ENCODE data around the gene IMMT.
A peak's percentile ranks its signal among the peaks of the same experiment; 100 is the strongest.

The IMMT gene

DNA sequence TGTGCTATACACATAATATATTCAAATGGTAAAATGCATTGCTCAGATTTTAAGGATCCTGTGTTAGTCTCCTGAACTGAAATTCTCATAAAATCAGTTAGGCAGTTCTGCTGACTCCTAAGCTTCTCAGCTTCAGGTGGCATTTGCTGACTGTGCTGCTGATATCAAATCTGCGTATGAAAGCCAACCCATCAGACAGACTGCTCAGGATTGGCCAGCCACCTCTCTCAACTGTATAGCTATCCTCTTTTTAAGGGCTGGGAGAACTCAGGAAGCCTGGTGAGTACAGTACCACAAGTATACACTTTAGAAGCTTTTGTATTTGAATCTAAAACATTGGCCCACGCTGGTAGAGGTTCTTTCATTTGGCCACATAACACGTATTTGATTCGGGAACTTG lies 60.6 kb downstream of the IMMT start:
- DNase-seq (ENCODE audit: low spot score), result no peak
- H3K36me3 Mint-ChIP-seq (ENCODE audit: low read depth), result peaks cover 81% of the 10 kb centered on the region
- H3K9me3 Mint-ChIP-seq, result no peaks in the 10 kb centered on the region
- no peaks in the 10 kb centered on the region for H3K27me3 Mint-ChIP-seq (ENCODE audit: low read depth)
- no peak overlapping the region for H3K4me3 Mint-ChIP-seq
- H3K27ac Mint-ChIP-seq, result no peak overlapping the region
- peaks cover 2% of the 10 kb centered on the region for H3K4me1 Mint-ChIP-seq (ENCODE audit: low read depth)

DNA sequence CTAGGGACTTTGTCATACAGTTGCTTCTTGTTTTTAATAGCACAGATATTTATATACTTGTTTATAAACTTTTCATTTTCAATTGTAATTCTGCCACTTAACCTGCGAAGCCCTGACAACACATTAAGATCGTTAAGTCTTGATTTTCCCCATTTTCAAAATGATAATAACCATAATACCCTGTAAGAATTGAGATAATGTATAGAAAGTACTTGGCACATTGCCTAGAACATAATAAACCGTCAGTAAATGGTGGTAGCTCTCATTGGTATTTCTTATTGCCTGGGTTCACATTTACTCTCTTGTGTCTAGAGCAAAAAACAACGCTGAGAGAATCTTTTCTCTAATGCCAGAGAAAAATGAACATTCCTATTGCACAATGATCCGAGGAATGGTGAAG lies 70.6 kb downstream of the IMMT start:
- Mint-ChIP-seq H3K9me3 (no peaks in the 10 kb centered on the region), H3K4me1 (ENCODE audit: low read depth) (no peaks in the 10 kb centered on the region), H3K36me3 (ENCODE audit: low read depth) (peaks cover 70% of the 10 kb centered on the region), H3K27ac (no peak overlapping the region), H3K27me3 (ENCODE audit: low read depth) (no peaks in the 10 kb centered on the region), H3K4me3 (no peak overlapping the region)
- DNase-seq (ENCODE audit: low spot score), result no peak

DNA sequence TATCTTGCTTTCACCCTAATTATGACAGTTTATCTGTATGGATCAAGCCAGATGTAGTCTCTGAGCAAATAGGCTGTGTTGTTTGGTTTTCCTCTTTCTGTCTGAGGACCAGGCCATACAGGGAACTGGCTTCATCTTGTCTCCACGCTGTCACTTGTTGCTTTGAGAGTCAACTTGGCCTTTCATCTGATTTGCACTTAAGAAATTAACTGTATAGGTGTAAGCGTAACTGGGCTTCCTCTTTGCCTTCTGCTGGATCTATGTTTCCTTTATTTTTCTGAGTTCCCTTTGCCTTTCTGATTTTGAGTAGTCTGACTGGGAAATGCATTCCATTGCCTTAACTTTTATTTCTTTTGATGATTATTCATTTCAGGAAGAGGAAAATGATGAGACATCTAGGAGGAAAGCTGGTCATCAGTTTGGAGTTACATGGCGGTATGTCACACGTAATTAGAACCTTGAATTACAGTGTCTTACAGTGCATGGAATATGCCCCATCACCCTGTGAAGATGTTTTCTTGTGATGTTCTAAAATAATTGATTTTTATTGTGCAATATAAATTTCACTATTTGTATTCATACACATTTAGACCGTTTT lies 71.8 kb downstream of the IMMT start:
- Mint-ChIP-seq H3K4me3 (no peak overlapping the region), H3K36me3 (ENCODE audit: low read depth) (peaks cover 72% of the 10 kb centered on the region), H3K27me3 (ENCODE audit: low read depth) (no peaks in the 10 kb centered on the region), H3K9me3 (no peaks in the 10 kb centered on the region), H3K27ac (no peak overlapping the region), H3K4me1 (ENCODE audit: low read depth) (no peaks in the 10 kb centered on the region)
- DNase-seq (ENCODE audit: low spot score), result no peak

DNA sequence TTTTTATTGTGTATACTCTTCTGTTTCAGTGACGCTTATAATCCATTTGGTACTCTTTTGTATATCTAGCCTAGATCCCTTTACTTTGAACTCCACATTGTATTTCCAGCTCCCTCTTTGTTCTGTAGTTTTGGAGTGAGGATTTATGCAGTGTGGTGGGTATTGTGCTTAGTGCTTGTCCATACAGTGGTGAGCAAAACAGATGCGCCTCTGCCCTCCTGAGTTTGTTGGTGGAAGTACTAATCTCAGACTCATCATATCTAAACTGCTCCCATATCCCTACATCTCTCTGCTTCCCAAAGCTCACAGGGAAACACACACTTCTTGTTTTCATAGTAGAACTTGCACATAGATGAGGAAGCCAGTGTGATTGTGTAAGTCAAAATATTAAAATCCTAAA lies 77.1 kb downstream of the IMMT start:
- Mint-ChIP-seq H3K36me3 (ENCODE audit: low read depth) (peaks cover 65% of the 10 kb centered on the region), H3K9me3 (no peaks in the 10 kb centered on the region), H3K27ac (no peak overlapping the region), H3K27me3 (ENCODE audit: low read depth) (no peaks in the 10 kb centered on the region), H3K4me3 (no peak overlapping the region), H3K4me1 (ENCODE audit: low read depth) (no peaks in the 10 kb centered on the region)
- no peak for DNase-seq (ENCODE audit: low spot score)

DNA sequence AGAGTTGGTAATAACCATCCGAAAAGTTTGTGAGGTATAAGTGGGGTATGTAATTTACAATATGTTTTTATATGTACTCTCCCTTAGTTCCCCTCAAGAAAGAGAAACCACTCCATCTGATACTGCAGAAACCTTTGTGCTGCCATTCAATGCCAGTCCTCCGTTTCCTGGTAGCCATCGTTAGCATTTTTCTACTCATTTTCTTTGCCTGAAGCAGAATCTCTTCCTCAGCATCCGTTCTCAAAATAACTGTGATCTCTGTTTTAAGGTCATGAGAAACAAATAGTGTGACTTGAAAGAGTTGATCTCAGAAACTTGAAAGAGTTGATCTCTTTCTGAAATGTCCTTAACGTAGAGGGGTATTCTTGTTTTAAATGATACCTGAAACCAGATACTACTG lies 88.2 kb downstream of the IMMT start:
- Mint-ChIP-seq H3K4me3 (peak overlapping the region; percentile 93), H3K9me3 (no peaks in the 10 kb centered on the region), H3K27me3 (ENCODE audit: low read depth) (no peaks in the 10 kb centered on the region), H3K4me1 (ENCODE audit: low read depth) (peaks cover 34% of the 10 kb centered on the region), H3K36me3 (ENCODE audit: low read depth) (peaks cover 40% of the 10 kb centered on the region), H3K27ac (peak overlapping the region; percentile 99)
- DNase-seq (ENCODE audit: low spot score), result no peak

DNA sequence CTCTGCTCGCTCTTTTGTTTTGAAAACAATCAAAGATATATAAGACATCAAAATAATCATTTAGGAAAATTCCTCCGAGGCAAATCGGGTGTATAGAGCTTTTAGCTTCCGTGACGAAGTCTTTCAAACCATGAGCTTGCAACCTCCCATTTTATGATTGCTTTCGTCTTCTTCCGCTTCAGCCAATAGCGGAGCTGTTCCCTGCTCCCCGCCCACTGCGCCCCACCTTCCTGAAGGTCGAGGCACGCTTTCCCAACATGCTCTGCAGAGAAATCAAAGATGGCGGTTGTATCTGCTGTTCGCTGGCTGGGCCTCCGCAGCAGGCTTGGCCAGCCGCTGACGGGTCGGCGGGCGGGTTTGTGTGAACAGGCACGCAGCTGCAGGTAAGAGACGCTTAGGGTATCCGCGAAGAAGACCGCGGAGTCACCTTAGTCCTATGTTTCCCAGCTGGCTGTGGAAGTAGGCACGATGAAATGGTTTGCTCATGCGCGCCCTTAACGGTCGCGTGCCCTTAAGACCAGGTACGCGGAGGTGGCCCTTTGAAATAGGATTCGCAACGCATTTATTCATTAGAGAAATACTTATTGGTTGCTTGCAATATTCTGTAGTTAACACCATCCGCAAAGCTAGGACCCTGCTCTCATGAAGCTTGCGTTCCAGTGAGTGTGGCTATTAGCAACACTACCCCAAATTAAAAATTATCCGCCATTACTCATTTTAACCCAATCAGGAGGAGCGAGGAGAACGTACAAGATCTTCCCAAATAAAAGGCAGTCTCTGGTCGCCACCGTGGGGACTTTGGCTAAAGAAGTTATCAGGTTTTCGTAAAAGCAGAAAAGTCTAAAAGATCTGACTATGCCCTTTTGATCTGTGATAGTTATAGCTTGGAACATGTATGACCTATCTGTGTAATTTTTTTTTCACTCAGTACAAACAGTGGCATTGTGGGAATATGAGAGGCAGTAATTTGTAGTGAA lies 89.0 kb downstream of the IMMT start, which contains the start of gene PTCD3:
Gene PTCD3 (plus strand): TSS at position 267 of the 977 bp plus-strand sequence. CDS start 13 bp downstream, at position 280.
- peaks cover 37% of the 10 kb centered on the region for H3K4me1 Mint-ChIP-seq (ENCODE audit: low read depth)
- peak within 1 kb of the TSS; percentile 99 for H3K27ac Mint-ChIP-seq
- DNase-seq (ENCODE audit: low spot score), result peak; percentile 94
- peaks cover 43% of the 10 kb centered on the region for H3K36me3 Mint-ChIP-seq (ENCODE audit: low read depth)
- H3K27me3 Mint-ChIP-seq (ENCODE audit: low read depth), result no peaks in the 10 kb centered on the region
- peak within 1 kb of the TSS; percentile 93 for H3K4me3 Mint-ChIP-seq
- no peaks in the 10 kb centered on the region for H3K9me3 Mint-ChIP-seq

DNA sequence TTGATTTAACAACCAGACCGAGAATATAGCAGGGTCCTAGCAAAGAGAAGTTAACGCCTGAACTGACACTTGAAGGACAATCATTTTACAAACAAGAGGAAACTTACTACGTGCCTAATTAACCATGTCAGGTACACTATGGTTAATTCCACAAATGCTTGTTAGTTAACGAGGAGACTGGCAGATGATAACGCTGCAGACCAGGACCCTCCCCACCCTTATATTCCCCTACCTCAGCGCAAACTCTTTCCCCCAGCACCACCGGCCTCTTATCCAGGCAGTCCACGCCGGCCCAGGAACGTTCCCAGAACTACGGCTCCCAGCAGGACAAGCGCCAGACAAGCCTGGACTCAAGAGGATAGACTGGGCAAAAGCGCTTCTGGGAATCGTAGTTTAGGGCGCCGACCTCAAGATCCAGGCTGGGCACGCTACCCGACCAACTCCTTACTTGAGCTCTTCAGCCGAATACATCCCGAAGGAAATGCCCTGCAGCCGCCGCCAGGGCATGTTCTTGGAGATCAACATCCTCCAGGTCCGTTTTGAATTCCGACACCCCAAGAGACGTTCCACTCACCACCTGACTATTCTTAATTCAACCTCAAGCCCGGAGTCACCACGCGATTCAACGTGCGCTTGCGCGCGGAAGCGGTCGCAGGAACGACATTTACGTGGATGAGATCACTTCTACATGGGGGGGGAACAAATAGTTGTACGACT lies 89.9 kb downstream of the IMMT start, which contains the start of gene POLR1A:
Gene POLR1A (minus strand): TSS at position 635 of the 717 bp plus-strand sequence. CDS start 110 bp downstream, at position 525.
- H3K27me3 Mint-ChIP-seq (ENCODE audit: low read depth), result no peaks in the 10 kb centered on the region
- H3K4me1 Mint-ChIP-seq (ENCODE audit: low read depth), result peaks cover 37% of the 10 kb centered on the region
- DNase-seq (ENCODE audit: low spot score), result peak; percentile 88
- H3K9me3 Mint-ChIP-seq, result no peaks in the 10 kb centered on the region
- peak within 1 kb of the TSS; percentile 99 for H3K27ac Mint-ChIP-seq
- peaks cover 39% of the 10 kb centered on the region for H3K36me3 Mint-ChIP-seq (ENCODE audit: low read depth)
- H3K4me3 Mint-ChIP-seq, result peak within 1 kb of the TSS; percentile 93

DNA sequence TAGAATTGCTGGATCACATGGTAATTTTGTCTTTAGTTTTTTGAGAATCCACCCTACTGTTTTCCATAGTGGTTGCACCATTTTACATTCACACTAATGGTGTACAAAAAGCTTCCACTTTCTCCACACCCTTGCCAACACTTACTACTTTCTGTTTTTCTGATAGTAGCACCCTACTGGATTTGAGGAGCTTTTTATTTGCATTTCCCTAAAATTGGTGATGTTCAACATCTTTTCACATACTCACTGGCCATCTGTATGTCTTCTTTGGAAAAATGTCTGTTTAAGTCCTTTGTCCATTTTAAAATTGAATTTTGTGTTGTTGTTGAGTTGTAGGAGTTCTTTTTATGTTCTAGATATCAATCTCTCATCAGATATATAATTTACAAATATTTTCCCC lies 93.1 kb downstream of the IMMT start:
- H3K4me3 Mint-ChIP-seq, result no peak overlapping the region
- H3K27ac Mint-ChIP-seq, result no peak overlapping the region
- peaks cover 39% of the 10 kb centered on the region for H3K36me3 Mint-ChIP-seq (ENCODE audit: low read depth)
- H3K4me1 Mint-ChIP-seq (ENCODE audit: low read depth), result peaks cover 31% of the 10 kb centered on the region
- H3K27me3 Mint-ChIP-seq (ENCODE audit: low read depth), result no peaks in the 10 kb centered on the region
- no peak for DNase-seq (ENCODE audit: low spot score)
- H3K9me3 Mint-ChIP-seq, result no peaks in the 10 kb centered on the region

DNA sequence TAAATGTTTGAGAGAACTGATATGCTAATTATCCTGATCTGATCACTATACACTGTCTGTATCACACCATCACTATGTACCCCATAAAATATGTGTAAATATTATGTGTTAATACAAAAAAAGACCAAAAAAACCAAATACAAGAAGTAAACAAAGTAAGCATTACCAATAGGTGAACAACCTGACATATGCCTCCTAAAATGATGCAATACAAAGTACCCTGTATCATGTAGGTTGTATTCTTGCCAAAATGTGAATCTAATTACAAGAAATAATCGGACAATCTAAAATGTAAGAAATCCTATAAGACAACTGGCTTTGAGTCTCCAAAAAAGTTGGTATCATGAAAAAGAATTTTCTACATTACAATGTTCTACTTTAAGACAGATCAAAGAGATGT lies 97.3 kb downstream of the IMMT start:
- Mint-ChIP-seq H3K4me1 (ENCODE audit: low read depth) (peaks cover 15% of the 10 kb centered on the region), H3K4me3 (no peak overlapping the region), H3K9me3 (no peaks in the 10 kb centered on the region), H3K27ac (no peak overlapping the region), H3K36me3 (ENCODE audit: low read depth) (peaks cover 46% of the 10 kb centered on the region), H3K27me3 (ENCODE audit: low read depth) (no peaks in the 10 kb centered on the region)
- DNase-seq (ENCODE audit: low spot score), result no peak

DNA sequence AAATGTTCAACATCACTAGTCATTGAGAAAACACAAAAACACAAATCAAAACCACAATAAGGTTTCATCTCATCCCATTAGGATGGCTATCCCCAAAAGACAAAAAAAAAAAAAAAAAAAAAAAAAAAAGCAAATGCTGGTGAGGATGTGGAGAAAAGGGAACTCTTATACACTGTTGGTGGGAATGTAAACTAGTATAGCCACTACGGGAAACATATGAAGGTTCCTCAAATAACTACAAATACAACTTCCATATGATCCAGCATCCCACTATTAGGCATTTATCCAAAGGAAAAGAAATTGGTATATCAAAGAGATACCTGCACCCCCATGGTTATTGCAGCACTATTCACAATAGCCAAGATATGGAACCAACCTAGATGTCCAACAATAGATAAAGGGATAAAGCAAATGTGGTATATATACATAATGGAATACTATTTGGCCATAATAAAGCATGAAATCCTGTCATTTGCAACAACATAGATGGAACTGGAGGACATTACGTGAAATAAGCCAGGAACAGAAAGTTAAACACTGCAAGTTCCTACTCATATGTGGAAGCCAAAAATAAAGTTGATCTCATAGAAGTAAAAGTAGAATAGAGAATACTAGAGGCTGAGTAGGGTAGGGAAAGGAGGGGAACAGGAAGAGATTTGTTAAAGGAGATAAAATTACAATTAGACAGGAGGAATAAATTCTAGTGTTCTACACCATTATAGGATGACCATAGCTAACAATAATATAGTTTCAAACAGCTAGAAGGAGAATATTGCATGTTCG lies 98.0 kb downstream of the IMMT start:
- no peaks in the 10 kb centered on the region for H3K27me3 Mint-ChIP-seq (ENCODE audit: low read depth)
- no peak overlapping the region for H3K4me3 Mint-ChIP-seq
- DNase-seq (ENCODE audit: low spot score), result no peak
- H3K9me3 Mint-ChIP-seq, result no peaks in the 10 kb centered on the region
- peaks cover 10% of the 10 kb centered on the region for H3K4me1 Mint-ChIP-seq (ENCODE audit: low read depth)
- peak overlapping the region; percentile 35 for H3K27ac Mint-ChIP-seq
- peaks cover 41% of the 10 kb centered on the region for H3K36me3 Mint-ChIP-seq (ENCODE audit: low read depth)

DNA sequence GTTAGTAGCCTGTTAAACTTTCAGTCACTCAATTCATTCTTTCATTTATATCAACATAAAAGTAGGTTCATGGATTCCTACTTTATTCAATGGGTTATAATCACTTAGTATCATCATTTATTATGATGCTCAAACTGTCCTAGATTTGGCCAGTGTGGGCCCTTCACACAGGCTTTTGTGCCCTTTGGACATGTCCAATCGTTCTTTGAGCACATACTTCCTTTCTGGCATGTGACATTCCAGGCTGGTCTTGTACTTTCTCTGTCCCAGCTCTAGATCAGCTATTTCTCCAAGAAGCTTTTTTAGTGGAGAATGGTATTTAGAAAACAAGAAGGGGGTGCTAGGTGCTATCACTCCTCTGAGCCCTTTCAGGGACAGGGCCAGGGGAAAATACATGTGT lies 101.0 kb downstream of the IMMT start:
- H3K4me1 Mint-ChIP-seq (ENCODE audit: low read depth), result peaks cover 8% of the 10 kb centered on the region
- H3K27ac Mint-ChIP-seq, result no peak overlapping the region
- no peaks in the 10 kb centered on the region for H3K9me3 Mint-ChIP-seq
- no peaks in the 10 kb centered on the region for H3K27me3 Mint-ChIP-seq (ENCODE audit: low read depth)
- peaks cover 45% of the 10 kb centered on the region for H3K36me3 Mint-ChIP-seq (ENCODE audit: low read depth)
- H3K4me3 Mint-ChIP-seq, result no peak overlapping the region
- no peak for DNase-seq (ENCODE audit: low spot score)
